Measurements from ENCODE around the gene PAX6. TPM values are rescaled to one million over a fixed set of nuclear protein-coding genes. Genes with fewer than 3 reads are reported as not detected.

Gene PAX6
- total RNA-seq, 1 experiment from 2014 or later: 0.43 TPM

- CTCF ChIA-PET: interaction anchor here (0.5 kb wide), 1 partner anchor 575 kb away, joined by 3 read pairs; no protein-coding TSS in a partner anchor
Observed at GRCh38 chr11:31812383-31813381, 1.6 kb upstream of the PAX6 start.

GRCh38 chr11:31809857-31810778, 1.0 kb downstream of the PAX6 start:
- peak in 1 of 2 experiments; percentile 46 for DNase-seq
- Histone ChIP-seq H3K9me3 (no peaks in the 10 kb centered on the region), H3K4me1 (peaks cover 27% of the 10 kb centered on the region), H3K4me3 (ENCODE audit: low read depth, low read length) (peak overlapping the region; percentile 28), H3K36me3 (ENCODE audit: control insufficient read depth, insufficient read depth, low read length) (no peaks in the 10 kb centered on the region; the same call in 1 of the 2 replicates), H3K27me3 (replicated peaks; ENCODE audit: control insufficient read depth, insufficient read depth, low read length) (peaks cover 24% of the 10 kb centered on the region)
- ChIA-PET CTCF (interaction anchor here (0.6 kb wide), 1 partner anchor 413 kb away, joined by 3 read pairs; no protein-coding TSS in a partner anchor), POLR2A (no interaction called here)
- TF ChIP-seq, protein P1, sequence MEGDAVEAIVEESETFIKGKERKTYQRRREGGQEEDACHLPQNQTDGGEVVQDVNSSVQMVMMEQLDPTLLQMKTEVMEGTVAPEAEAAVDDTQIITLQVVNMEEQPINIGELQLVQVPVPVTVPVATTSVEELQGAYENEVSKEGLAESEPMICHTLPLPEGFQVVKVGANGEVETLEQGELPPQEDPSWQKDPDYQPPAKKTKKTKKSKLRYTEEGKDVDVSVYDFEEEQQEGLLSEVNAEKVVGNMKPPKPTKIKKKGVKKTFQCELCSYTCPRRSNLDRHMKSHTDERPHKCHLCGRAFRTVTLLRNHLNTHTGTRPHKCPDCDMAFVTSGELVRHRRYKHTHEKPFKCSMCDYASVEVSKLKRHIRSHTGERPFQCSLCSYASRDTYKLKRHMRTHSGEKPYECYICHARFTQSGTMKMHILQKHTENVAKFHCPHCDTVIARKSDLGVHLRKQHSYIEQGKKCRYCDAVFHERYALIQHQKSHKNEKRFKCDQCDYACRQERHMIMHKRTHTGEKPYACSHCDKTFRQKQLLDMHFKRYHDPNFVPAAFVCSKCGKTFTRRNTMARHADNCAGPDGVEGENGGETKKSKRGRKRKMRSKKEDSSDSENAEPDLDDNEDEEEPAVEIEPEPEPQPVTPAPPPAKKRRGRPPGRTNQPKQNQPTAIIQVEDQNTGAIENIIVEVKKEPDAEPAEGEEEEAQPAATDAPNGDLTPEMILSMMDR (IDR thresholded peaks at IDR 0.05; ENCODE audit: insufficient read depth in 1 of 2, low read depth in 1 of 2, low read length in 1 of 2, severe bottlenecking in 1 of 2, unreplicated experiment in 1 of 2): no peak
- H3K36me3 Mint-ChIP-seq (ENCODE audit: insufficient read depth, unreplicated experiment): peaks cover 16% of the 10 kb centered on the region
- peaks cover 48% of the 10 kb centered on the region for H3K27me3 Mint-ChIP-seq (ENCODE audit: insufficient read depth, unreplicated experiment)
- H3K4me1 Mint-ChIP-seq (ENCODE audit: low read depth, unreplicated experiment): peaks cover 21% of the 10 kb centered on the region
- H3K9me3 Mint-ChIP-seq (ENCODE audit: unreplicated experiment): no peaks in the 10 kb centered on the region
- no TSS peak for BruUV-seq (replicated peaks)
- intact Hi-C loops (cut with micrococcal nuclease; ENCODE audit: unreplicated experiment): loop anchor here (10.0 kb wide), 2 partner anchors 305 to 775 kb away; partner anchors contain the start of genes EIF3M, ELP4 and IMMP1L
- no peak overlapping the region for H3K27ac Mint-ChIP-seq (ENCODE audit: unreplicated experiment)
- peak overlapping the region; percentile 88 for H3K4me3 Mint-ChIP-seq (ENCODE audit: unreplicated experiment)

More at GRCh38 chr11:31812383-31813381, 1.6 kb upstream of the PAX6 start:
- Histone ChIP-seq H3K4me3 (ENCODE audit: low read depth, low read length) (0 out of 2 replicates have a peak overlapping the region, but pooled peaks have one; percentile 7), H3K36me3 (ENCODE audit: control insufficient read depth, insufficient read depth, low read length) (no peaks in the 10 kb centered on the region), H3K9me3 (no peaks in the 10 kb centered on the region), H3K27me3 (replicated peaks; ENCODE audit: control insufficient read depth, insufficient read depth, low read length) (peaks cover 28% of the 10 kb centered on the region), H3K4me1 (peaks cover 35% of the 10 kb centered on the region)
- intact Hi-C loops (cut with micrococcal nuclease; ENCODE audit: unreplicated experiment): loop anchor here (10.0 kb wide), 2 partner anchors 308 to 772 kb away; partner anchors contain the start of genes EIF3M, ELP4 and IMMP1L
- Mint-ChIP-seq H3K4me1 (ENCODE audit: low read depth, unreplicated experiment) (peaks cover 27% of the 10 kb centered on the region), H3K27me3 (ENCODE audit: insufficient read depth, unreplicated experiment) (peaks cover 45% of the 10 kb centered on the region), H3K27ac (ENCODE audit: unreplicated experiment) (no peak overlapping the region), H3K4me3 (ENCODE audit: unreplicated experiment) (peak overlapping the region; percentile 88), H3K36me3 (ENCODE audit: insufficient read depth, unreplicated experiment) (peaks cover 16% of the 10 kb centered on the region), H3K9me3 (ENCODE audit: unreplicated experiment) (no peaks in the 10 kb centered on the region)
- POLR2A ChIA-PET: interaction anchor here (0.5 to 0.7 kb wide), 2 partner anchors 39 to 282 kb away, joined by 3 read pairs; no protein-coding TSS in a partner anchor
- no TSS peak for BruUV-seq (replicated peaks)
- DNase-seq: no peak
- TF ChIP-seq, protein P1 (IDR thresholded peaks at IDR 0.05; ENCODE audit: insufficient read depth in 1 of 2, low read depth in 1 of 2, low read length in 1 of 2, severe bottlenecking in 1 of 2, unreplicated experiment in 1 of 2): no peak

GRCh38 chr11:31809541-31809856, 1.6 kb downstream of the PAX6 start:
- Mint-ChIP-seq H3K27me3 (ENCODE audit: insufficient read depth, unreplicated experiment) (peaks cover 46% of the 10 kb centered on the region), H3K36me3 (ENCODE audit: insufficient read depth, unreplicated experiment) (peaks cover 16% of the 10 kb centered on the region), H3K9me3 (ENCODE audit: unreplicated experiment) (no peaks in the 10 kb centered on the region), H3K27ac (ENCODE audit: unreplicated experiment) (no peak overlapping the region), H3K4me1 (ENCODE audit: low read depth, unreplicated experiment) (peaks cover 21% of the 10 kb centered on the region), H3K4me3 (ENCODE audit: unreplicated experiment) (peak overlapping the region; percentile 88)
- Histone ChIP-seq H3K4me3 (ENCODE audit: low read depth, low read length) (no peak overlapping the region), H3K36me3 (ENCODE audit: control insufficient read depth, insufficient read depth, low read length) (no peaks in the 10 kb centered on the region; the same call in 1 of the 2 replicates), H3K27me3 (replicated peaks; ENCODE audit: control insufficient read depth, insufficient read depth, low read length) (peaks cover 22% of the 10 kb centered on the region), H3K4me1 (peaks cover 27% of the 10 kb centered on the region), H3K9me3 (no peaks in the 10 kb centered on the region)
- TF ChIP-seq, protein P1 (IDR thresholded peaks at IDR 0.05; ENCODE audit: insufficient read depth in 1 of 2, low read depth in 1 of 2, low read length in 1 of 2, severe bottlenecking in 1 of 2, unreplicated experiment in 1 of 2): no peak
- intact Hi-C loops (cut with micrococcal nuclease; ENCODE audit: unreplicated experiment): no loop called here
- CTCF ChIA-PET: no interaction called here
- no TSS peak for BruUV-seq (replicated peaks)
- POLR2A ChIA-PET: no interaction called here
- DNase-seq: no peak
